ENCODE data around the gene KIRREL3.

The KIRREL3 gene

DNA sequence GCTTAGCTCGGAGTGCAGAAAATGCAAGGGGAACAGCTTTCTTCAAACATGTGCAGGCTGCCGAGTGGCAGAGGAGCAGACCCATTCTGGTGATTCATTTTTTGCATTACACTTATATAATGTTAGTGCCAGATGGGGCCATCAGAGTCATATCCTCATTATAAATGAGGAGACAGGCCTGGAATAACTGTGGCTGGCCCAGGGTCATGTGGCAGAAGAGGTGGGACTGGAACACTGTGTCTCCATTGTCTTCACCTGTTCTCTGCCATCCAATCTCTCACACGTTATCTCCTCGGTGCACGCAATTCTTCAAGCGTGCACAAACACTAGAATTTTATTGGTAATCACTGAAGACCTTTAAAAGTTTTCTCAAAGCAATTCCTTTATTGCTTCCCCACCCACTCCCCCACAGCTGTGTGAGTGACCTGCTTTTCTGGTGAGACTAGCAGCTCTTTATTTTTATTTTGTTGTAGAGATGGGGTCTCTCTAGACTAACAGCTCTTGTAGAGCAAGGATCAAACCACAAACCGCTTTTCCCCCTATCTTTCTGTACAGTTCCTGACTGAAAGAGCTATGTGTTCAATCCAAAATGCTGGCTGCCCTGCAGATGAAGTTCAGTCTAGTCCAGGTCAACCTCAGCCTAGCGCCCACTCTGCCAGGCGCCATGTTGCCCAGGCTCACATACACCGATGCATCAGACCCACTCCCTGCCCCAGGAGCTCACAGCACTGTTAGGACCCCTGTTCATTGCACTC is 569.8 kb downstream of the KIRREL3 start:
- peak; percentile 18 for DNase-seq

DNA sequence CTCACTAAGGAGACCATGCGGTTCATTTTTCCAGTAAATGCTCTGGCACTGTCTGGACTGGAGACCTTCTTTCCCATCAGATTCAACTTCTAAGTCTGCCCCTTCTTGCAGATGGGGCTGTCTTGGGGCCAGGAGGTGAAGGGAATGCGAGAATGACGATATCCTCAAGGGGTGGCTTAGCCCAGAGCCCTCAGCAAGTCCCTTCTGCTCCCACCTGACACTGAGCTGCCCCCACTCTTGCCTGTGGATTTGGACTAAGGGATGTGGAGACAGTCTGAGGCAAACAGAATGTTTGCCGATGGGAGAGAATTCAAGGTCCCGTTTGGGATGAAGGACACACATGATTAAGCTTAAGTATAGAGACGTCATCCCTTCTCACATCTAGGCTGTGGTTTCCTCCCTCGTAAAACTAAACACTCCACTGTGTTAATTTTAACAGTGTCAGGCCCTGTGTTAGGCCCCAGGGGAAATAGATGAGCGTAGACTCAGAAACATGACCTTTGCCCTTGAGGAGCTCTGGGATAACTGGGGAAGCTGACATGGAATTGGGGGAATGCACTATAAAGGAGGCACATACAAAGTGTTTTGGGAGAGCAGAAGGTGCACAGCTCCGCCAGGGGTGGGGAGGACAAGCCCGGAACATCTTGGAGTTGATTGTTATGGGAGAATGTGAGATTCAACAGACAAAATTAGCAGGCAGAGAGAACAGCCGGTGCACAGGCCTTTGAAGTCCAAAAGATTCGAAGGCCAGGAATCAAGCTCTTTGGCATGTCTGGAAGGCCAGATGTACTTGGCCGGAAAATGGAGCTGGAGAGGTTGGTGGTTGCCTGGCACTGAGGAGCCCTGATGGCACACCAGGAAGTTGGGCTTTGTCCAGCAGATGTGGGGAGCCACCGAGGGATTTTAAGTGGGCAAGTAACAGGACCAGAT is 573.5 kb downstream of the KIRREL3 start:
- peak; percentile 31 for DNase-seq

DNA sequence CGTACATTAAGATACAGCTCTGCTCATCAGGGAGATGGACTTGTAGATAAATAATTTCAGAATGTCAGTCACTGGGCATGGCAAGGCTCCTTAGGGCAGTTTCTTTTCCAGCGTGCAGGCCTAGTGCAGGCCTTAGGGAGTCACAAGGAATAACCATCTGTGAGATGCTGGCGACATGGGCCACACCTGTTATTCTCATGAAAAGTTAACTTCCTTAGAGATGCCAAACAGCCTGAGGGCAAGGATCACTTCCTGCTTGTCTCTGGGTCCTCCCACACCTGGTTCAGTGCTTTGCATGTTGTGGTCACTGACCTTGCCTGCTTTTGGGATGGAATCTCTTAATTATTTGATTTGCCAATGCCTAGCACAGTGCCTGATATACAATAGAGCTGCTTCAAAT is 574.5 kb downstream of the KIRREL3 start:
- DNase-seq = no peak

DNA sequence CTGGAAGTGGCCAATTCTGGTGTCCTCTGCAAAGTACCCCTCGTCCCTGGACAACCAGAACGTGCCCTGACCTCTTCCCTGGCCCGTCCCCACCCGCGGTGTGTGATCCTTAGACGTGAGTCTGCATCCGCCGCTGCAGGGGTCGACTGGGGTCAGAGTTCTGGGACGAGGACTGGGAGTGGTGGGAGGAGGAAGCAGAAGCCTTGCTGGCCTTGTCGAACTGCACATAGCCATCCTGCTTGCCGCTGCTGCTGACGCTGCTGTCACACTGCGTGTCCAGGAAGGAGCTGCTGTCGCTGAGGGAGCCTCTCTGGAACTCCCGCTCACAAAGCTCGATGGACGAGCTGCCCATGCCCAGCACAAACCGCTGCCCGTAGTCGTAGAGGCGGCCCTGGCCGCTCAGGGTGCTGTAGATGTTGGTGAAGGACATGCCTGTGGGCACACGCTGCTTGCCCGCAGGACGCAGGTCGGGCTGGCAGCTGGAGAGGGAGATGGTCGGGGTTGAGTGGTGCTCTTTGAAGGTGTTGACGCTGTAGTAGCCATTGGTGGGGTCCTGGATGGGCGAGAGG is 576.0 kb downstream of the KIRREL3 start:
- DNase-seq = no peak

DNA sequence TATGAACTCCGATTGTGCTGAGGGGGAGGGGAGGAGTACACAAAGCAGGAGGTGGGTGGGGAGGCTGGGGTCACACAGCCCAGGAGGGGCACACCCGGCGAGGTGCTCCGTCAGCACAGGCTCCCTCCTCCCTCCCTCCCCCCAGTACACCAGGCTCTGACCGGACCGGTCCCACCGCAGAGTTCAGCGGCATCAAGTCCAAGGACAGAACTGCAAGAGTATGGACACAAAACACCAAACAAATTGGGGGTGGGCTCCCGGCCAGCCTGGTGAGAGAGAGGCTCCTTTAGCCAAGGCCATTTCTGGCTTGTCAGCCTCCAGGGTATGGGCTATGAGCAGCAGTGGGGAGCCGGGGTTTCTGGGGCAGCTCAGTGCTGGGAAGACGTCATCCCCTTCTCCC is 576.8 kb downstream of the KIRREL3 start:
- DNase-seq = no peak

DNA sequence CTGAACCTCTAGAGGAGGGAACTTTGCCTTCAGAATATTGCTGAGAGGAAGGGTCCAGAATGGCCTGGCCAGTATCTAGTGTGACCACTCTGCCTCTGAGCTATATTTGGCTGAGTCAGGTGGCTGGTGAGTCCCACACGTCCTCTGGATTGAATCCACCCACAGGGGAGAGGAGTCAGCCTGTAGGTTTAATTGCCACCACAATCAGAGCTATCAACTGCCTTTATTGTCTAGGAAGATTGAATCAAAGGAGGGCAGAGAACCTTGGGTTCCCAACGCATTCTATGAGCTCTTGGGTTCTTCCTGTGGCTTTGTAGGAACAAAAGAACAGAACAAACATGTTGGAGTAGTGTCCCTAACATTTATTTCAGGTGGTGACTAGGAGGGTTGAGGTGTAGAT is 577.4 kb downstream of the KIRREL3 start:
- DNase-seq = no peak

DNA sequence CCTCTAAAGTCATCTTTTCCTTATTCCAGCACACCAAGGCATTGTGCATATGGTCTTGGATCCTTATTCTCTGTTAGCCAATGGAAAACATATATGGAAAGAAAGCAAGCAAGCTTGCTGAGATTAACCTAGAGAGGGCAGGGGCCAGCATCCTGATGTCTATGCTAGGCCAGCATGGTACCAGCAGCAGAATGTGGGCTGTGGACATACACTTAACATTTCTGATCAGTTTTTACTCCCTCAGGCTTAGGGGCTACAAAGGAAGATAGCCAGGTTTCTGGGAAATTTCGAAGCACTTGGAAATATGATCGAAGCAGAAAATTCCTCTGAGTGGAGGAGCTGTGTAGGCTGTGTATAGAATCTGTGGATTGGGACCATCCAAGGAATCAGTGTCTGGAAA is 578.1 kb downstream of the KIRREL3 start:
- no peak for DNase-seq

DNA sequence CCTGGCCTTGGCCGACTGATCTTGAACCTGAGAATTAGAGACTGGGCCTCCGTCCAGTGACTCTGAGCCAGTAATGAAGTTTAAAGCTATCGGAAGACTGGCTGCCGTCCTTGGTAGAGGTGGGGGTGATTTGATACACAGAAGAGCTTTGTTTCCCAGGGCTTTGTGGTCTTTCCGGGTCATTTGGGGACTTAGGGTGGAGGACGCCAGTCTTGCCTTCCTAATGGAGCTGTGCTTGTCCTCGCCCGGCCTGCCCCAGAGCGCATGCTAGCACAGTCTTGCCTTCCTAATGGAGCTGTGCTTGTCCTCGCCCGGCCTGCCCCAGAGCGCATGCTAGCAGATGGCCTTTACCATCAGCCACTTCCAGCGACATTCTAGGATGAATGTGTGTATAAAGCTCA is 579.3 kb downstream of the KIRREL3 start:
- DNase-seq = no peak

DNA sequence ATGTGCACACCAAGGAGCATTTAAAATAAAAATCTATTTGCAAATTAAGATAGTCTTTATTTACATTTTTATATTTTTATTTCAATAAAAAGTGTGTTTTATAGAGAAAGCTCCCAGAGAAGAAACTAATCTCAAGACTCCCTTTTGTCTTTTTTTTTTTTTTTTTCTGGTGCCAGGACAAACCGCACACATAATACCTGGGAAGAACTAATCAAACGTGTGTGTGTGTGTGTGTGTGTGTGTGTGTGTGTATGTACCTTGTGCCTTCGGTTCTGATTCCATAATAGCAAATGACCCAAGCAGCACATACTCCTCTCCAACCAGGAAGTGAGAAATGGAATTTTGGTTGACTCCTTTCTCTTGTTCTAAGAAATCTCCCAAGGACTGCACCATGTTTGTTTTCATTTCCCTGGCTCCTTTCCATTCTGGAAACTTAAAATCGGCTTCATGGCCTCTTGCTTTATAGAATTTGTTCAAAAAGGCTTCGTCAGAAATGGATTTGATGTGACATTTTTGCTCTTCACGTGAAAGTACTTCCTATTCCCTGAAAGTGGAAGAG is 579.8 kb downstream of the KIRREL3 start:
- no peak for DNase-seq

DNA sequence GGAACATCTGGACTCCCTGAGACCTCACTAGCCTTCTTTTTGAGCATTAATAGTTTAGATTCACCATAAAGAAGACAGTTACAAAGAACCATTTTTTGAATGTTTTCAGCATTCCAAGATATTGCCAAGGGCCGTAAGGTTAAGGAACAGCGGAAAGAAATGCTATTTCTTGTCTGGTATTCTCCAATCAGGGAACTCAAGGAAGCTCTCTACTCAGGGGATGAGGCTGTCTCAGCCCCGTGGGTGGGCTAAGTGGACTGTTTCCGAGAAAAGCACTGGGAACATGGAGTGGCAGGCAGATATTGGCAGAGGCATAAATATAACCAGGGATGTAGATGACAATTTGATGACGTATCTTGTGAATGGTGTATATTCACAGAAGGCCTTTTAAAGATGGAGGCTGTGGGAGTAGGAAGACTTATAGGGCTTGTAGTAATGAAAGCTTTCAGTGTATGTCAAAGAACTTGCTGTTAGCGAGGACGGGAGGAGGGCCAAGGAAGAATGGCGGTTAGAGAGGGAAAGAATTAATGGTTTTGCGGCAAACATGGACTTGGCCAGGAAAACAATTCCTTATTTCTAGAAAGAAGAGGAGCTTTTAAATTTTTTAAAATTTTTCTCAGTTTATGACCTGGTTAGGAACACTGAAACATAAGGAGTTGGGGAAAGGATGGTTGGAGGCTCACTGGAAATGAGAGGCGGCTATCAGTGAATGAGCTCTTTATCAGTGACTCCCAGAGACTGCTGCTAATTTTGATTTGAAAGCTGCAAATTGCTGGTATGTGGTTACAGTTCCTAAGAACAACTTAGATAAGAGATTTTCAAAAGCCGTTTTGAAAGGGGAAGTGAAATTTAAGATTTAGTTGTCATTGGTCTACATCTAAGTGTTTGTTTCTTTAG is 580.5 kb downstream of the KIRREL3 start:
- DNase-seq = no peak

DNA sequence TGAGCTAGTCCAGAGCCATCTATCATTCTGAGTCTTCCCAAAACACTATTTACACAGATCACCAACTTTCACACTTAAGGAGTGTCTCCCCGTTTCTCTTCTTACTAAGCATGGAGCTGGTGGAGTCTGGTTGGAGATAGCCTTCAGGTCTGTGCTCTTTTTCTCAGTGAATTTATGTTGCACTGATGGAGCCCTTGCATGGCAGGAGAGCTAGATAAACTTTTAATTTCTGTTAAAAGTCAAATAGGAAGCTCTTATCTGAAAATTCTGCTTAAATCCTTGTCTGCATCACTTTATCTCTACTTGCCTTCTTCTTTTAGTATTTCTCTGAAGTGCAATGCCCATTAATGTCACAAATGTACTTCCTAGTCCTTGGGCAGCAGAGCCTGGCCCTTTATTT is 581.7 kb downstream of the KIRREL3 start:
- DNase-seq = no peak

DNA sequence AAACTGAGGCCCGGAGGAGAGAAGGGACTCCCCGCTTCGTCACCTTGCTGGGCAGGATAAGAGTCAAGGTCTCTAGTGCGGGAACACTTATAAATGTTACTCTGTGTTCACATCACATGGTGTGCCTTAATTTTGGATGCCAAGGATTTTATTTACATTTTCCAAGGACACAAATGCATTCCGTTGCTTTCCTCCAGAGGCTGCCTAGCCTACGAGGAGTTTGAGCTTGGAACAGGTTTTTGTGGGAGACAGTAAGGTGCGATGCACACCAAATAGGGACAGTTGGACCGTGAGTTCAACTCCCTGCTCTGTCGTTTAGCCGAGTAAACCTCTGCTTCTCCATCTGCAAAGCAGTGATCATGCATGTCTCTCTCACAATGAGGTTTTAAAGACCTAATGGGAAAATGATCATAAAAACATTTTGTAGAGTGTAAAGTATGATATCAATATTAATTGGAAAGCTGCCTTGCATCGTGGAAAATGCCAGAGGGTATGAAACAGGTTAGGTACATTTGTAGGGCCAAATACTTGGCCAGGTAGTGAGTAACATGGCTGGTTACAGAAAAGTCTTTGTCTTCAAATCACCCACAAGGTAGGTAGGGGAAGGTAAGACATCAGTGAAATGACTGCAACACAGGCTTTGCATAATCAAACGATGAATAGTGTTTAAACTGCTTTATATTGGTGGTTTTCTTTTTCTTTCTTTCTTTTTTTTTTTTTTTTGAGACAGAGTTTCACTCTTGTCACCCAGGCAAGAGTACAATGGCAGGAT is 583.3 kb downstream of the KIRREL3 start:
- no peak for DNase-seq

DNA sequence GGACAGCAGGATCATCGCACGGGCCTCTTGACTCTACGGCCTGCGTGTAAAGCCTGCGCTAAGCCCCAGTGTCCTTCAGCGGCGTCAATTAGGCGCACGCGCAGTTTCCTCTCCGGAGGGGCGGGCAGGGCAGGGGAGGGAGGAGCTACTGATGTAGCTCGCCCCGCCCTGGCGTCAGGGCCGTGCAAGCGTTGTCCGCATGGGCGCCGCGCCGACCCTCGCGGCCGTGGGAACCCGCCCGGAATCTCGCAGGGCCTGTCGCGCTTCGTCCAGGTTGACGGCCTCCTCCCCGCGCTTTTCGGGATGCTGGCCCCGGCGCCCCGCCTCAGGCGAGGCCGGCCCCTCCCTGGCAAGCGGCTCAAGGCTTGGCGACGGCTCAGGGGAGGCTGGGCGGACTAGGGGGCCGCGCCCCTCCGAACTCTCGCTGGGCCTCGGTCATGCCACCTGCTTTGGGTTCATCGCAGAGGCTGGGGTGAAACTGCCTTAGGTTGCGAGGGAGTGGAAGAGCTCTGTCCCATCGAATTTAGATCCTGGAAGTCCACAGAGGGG is 584.0 kb downstream of the KIRREL3 start:
- DNase-seq = peak; percentile 74

DNA sequence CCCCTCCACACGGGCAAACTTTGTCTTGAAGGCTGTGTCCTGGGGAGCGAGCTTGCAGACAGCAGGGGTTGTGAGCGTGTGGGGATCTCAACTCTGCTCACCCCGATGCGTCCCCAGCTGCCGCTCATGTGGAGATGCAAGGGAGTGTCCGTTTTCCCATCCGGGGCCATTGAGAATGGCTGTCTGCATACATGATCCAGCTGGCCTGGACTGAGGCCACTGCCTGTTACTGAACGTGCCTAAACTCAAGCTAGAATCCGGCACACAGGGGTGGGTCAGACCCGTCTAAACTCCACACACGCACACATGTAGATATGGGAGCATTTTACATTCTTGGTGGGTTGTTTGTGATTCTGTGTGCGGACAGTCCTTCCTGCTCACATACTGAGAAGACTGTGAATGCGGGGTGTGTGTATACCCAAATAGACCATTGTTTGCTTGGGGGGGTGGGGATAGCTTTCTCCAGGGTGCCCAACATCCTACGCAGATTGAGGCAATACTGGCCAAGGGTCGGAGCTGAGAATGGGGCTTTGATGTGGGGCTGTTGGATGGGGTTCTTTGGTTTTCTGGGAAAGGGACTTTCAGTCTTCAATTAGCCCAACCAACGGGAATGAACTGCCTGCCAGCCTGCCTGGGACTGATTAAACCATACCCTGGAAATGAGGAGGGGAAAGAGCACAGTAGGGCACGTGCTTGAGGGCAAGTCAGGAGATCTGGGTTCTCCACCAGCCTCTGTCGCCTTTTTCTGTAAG is 584.7 kb downstream of the KIRREL3 start:
- no peak for DNase-seq

DNA sequence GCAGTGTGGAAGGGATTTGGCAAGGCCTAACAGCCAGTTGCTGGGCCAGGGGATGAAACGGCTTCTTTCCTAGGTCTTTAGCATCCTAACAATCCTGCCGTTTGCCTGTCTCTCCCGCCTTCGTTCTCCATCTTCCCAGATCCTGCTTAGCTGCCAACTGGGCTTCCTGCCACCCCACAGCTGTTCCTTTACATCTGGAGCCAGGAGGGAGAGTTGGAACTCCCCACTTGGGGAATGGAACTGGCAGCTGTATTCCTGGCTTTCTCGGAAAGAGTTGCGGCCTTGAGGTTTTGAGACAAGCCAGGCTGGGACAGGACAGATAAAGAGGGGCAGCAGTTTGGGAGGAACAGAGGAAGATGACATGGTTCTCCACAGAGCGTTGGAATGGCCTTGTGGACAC is 585.4 kb downstream of the KIRREL3 start:
- no peak for DNase-seq

DNA sequence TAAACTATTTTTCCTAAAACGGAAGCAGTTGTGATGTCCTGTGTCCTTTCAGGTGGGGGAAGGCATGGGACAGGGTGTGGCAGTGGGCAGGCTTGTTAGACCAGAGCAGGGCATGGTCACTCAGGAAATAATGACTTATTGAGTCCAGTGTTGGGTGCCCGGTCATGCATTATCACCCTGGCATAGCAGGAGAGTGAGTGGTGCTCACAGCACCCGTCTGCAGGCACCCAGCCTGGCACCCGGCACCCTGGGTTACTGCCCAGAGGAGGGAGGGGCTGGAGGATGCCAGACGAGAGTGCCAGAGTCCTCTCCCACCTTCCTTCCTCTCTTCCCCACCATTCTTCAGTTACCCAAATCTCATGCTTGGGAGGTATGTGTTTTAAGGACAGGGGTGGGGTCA is 586.0 kb downstream of the KIRREL3 start:
- DNase-seq = no peak

DNA sequence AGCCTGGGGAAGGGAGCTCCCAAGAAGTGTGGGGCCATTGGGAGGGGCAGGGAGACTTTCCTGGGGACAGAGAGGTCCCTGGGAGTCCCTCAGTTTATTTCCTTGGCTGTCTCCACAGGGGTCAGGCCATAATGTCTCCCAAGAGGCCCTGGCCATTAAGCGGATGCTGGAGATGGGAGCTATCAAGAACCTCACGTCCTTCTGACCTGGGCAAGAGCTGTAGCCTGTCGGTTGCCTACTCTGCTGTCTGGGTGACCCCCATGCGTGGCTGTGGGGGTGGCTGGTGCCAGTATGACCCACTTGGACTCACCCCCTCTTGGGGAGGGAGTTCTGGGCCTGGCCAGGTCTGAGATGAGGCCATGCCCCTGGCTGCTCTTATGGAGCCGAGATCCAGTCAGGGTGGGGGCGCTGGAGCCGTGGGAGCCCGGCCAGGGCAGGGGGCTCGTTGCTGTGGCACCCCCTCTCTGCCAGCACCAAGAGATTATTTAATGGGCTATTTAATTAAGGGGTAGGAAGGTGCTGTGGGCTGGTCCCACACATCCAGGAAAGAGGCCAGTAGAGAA is 586.6 kb downstream of the KIRREL3 start:
- no peak for DNase-seq

DNA sequence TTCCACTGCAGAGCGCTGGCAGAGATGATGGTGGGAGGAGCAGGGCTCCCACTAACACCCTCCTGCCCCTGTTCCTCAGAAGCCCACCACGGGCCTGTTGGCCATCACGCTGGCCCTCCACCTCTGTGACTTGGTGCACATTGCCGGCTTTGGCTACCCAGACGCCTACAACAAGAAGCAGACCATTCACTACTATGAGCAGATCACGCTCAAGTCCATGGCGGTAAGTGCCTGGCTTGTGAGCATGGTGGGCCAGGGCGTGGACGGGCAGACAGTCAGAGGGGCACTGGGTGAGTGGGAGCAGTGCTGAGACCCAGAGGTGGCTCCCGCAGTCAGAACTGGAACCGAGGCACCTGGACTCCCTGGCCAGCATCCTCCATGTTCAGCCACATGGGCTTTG is 587.1 kb downstream of the KIRREL3 start:
- DNase-seq = no peak

DNA sequence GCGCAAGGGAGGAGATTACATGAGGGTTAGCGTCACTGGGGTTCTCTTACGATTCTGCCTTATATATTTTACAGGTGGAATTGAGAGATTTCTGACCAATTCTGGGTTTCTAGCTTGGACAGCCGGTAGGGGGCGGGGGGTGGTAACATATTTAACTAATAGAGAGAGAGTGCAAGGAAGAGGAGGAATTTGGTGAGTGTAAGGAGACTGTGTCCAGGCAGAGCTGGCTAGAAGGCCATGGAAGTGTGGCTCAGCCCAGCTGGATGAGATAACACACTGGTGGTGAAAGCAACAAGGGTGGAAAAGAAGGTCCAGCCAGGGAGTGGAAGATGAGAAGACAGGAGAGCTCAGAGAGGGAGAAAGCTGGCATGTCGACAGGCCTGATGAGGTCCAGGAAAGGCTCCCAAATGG is 588.6 kb downstream of the KIRREL3 start:
- no peak for DNase-seq

DNA sequence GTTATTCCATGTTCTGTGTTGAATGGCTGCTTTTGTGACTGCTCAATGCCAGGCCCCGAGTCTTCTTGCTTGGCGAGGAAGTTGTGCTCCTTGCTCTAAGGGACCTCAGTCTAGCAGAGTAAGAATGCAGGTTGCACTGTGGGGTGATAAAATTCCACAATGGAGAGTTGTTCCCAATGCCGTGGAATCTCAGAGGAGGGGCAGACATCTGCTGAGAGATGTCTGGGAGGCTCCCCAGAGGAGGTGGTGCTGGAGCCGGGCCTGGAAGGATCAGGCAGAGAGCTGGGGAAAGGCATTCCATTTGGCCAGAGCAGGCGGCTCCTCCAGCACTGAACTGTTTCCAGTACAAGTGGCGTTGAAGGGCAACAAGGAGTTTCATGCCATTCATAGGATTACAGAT is 589.9 kb downstream of the KIRREL3 start:
- DNase-seq = no peak
